Activated CD8-positive, alpha-beta memory T cell treated with anti-CD3 and anti-CD28 coated beads, Interleukin-2, amount 50 U/mL, for 24 hours (primary cell): ENCODE data around the gene PHLDA3.
"Not testable (repeated sequence)": the region's sequence is repeated elsewhere in the genome, so short reads cannot be mapped to it uniquely, and the experiment has no call there.

Experiments used
- DNase-seq: peaks from one replicate; pipeline ENCODE4 v3.0.0-alpha.2; 2020; ENCODE audit errors: extremely low read depth

Gene PHLDA3

DNA sequence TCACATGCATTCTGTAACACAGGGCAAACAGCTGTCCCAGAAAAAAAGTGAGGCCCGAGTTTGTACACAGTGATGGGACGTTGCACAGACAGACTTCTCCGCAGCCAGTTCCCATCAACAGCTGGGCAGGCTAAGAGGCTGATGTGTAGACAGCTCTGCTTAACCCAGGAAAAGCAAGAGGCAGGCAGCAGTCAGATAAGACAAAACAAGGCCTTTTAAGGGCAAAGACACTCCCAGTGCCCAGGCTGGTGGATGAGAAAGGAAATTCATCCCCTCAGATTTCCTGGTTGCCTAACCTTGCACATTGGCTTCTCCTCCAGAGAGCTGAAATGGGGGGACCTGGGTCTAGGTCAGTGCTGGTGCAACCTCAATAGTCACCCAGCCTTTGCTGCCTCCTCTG lies 17.2 kb upstream of the PHLDA3 start:
- no peak for DNase-seq

DNA sequence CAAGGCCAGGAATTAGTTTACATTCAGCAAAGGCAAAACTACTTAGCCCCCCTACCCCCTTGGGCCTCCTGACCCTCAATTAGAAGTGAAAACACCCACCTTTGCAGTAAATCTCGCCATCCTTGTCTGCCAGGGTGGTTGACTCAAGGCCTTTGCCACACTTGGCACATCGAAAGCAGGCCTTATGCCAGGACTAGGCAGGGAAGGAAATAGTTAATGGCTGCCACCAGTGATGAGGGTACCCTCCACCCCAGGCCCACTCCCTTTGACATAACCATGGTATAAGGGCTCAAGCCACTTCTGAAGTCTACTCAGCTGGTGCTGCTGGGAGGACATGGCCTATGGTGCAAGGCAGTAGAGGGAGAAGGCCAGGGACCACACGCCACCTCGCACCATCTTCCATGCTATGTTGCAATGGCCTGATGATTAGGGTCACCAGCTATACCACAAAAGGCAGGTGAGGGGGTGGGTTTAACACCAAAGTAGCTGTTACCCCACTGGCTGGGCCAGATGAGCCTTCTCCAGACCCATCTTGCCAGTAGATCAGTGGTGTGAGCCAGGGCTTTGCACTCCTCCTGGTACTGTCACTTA lies 16.3 kb upstream of the PHLDA3 start:
- no peak for DNase-seq

DNA sequence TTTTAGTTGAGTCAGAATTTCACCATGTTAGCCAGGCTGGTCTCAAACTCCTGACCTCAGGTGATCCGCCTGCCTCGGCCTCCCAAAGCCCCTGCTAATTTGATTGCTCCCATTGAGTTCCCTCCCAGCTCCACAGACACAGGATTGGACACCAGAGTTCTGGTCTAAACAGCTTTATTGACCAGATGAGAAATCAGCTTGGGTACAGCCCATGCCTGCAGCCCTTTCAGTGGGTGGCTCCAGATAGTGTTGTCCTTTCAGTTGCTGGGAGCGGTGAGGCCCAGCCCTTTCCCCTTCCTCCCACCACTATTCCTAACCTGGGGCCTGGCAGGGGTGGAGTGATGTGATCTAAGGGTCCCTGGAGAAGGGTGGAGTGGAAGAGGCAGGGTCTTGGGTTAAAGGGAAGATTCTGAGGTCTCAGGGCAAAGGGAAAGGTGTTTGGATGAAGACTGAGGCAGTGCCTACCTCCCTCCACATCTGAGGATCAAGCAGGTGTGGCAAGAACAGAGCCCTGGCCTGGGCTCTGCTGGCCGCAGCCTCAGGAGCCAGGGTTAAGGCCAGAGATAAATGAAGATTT lies 14.5 kb upstream of the PHLDA3 start:
- DNase-seq, result no peak

DNA sequence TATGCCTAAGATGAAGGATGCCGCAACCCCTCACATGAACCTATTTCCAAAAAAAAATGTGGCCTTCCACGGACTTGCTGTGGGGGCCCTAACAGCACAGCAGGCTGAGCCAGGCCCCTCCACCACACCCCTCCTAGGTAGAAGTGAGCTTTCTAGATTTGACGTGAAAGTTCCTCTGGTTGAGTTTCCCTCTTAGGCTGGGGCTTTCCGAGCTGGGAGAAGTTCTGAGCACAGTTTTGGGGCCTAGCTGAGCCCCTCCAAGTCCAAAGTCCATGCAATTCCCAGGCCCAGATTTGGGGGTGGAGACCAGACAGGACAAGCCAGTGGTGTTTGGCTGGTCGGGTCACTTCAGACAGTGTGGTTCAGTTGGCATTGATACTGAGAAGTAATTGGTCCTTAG lies 13.8 kb upstream of the PHLDA3 start:
- no peak for DNase-seq

DNA sequence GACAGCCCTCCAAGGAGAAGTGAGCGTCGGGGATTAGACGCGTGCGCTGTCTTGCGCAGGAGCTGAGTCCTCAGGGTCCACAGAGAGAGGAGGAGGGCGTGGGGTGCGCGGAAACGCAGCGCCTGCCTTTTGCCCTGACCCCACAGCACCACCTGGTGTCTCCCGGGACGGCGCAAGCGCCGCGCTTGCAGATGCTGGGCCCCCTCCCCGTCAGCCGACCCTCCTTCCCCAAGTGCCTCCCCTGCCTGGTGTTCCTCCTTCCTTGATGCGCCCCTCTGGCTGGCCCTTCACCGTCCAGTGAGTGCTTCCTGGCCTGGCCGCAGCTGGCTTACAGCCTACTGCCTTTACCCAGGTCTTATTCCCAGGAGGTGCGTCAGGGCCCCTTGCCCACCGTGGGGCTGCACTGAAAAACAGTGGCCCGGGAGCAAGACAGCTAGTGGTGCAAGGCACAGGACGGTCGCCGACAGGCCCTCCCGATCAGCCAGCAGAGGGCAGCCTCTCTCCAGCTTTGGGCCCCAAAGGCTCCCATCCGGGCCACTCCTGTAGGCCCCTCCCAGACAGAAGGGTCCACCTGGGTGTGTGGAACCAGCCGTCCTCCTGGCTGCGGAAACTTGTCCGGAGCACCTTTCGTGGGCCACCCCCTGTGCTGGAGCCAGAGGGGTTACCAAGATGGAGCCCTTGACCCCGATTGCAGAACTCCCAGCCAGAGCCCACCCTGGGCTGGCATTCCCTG lies 12.9 kb upstream of the PHLDA3 start:
- DNase-seq, result peak; percentile 62

DNA sequence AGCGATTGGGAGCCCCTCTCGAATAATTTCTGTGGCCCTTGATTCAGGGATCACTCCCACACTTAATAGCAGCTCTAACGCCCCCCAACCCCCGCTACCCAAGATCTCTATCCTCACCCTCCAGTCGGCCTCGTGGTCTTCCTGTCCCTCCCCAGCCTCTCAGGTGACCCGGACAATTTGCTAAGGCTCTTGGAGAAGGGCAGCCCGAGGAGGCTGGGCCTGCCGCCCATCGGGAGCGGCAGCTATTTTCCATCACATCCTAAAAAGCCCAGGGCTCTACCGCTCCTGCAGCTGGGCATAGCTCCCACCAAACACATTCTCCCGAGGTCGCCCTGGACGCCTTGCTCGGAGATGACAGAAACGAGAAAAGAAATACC lies 12.0 kb upstream of the PHLDA3 start:
- no peak for DNase-seq

DNA sequence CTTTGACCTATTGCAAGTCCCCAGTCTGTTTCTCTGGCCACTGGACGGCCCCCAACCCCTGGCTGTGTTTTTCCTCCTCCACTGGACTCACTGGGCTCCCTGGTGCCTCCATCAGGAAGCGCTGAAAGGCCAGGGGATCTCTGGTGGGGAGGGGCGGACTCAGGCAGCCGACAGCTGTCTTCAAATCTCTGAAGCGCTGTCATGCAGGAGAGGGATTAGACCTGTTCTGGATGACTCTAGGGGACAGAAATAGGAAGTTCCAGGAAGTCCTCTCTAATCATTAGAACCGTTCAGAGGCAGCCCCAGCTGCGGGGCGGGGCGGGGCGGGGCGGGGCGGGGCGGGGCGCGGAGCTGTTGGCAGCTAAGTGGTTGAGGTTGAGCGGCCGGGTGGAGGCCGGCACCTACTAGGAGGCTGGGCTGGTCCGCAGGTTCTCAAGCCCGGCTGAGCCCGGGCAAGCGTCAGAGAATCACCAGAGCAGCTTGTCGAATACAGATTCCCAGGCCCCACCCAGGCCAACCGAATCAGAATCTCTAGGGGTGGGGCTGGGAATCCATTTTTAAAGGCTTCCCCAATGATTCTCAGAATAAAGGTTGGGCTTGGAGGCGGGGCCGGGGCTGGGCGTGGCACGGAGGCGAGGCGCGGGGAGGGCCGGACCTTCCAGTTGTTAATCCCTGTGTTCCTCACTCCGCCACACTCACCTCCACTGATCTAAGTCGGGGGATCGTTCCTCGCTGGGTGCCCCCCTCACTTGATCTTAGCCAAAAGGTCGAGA lies 11.4 kb upstream of the PHLDA3 start:
- DNase-seq, result peak; percentile 38

DNA sequence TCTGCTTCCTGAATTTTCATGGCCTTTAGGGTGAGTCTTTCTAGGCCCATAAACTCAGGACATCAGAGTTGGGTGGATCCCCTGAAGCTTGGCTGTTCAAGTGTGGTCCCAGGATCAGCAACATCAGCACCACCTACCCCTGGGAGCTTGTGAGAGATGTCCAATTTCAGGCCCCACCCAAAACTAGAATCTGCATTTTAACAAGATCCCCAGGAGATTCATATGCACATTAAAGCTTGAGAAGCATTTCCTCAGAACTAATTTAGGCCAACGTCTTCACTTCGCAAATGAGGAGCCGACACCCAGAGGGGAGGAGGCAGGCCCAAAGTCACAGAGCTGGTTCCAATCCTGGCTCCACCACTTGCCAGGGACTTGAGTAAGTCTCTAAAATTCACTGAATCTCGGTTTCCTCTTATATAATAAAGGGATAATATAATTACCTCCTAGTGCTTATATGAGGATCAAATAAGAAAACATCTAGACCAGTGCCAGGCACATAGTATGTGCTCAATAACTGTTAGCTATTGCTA lies 10.3 kb upstream of the PHLDA3 start:
- DNase-seq, result no peak

DNA sequence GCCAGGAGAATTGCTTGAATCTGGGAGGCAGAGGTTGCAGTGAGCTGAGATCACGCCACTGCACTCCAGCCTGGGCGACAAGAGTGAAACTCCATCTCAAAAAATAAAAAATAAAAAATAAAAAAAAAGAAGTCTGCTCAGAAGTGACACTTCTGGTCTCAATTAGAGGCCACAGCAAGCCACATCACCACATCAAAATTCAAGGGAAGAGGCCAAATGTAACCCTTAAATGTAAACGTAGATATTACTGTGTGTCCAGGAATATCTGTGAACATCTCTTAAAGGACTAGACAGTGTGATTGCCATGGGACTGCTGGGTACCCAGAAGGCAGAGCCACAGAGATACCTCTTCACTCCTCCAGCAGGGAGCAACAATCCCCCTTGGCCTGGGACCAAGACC lies 9.7 kb upstream of the PHLDA3 start:
- not testable (repeated sequence) for DNase-seq

DNA sequence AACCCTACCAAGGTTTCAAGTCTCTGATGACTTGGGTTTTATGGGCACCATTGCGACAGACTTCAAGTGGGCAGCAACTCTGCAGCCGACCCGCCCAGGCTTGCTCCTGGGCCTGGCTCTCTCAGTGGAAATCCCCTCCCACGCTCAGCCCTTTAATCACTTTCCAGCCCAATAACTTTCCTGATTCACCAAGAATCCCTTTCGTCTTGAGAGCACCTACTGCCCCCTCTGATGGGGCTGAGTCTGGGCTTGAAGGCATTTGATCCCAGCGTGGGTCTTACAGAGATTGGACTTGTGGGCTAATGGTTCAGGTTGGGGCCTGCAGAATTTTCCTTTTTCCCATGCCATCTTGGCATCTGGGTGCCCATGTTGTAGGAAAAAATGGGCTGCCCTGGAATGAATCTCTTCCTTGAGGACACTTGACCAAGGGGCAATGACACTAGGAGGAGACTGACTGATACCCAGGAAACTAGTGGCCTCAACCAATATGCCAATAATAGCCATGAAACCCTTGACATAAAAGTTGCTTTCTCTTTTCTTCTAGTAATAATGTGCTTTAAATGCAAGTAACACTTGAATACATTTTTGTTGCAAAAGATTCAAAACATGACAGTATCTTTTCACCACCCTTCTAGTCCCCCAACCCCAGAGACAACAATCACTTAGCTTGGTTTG lies 7.8 kb upstream of the PHLDA3 start:
- DNase-seq, result no peak

DNA sequence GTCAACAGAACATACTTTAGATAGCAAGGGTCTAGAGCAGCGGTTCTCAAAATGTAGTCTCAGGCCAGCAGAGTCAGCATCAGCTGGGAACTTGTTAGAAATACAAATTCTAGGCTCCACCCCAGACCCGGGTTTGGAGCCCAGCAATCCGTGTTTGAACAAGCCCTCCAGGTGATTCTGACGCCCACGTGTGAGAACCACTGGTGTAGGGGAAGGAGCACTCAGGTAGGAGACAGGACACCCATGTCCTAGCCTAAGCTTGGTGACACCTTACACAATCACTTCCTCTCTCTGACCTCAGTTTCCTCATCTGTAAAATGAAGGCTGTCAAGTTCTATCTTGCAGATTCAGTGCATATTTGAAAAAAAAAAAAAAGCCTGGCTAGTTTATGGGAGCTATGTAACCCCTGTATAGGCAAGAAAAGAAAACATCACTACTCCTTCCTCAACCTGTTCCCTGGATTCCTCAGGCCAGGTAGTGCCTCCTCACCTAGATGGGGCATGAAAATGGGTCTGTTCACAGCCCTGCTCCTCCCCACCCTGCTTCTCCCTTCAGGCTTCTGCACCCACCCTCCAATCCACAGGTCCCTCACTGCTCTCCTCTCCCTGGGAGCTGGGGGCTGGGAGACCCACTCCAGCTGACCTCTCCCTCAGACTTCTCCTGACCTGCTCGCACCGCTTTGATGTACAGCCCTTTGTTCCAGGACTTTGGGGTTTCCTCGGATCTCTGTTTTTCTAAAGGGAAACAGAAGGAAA lies 7.1 kb upstream of the PHLDA3 start:
- no peak for DNase-seq

DNA sequence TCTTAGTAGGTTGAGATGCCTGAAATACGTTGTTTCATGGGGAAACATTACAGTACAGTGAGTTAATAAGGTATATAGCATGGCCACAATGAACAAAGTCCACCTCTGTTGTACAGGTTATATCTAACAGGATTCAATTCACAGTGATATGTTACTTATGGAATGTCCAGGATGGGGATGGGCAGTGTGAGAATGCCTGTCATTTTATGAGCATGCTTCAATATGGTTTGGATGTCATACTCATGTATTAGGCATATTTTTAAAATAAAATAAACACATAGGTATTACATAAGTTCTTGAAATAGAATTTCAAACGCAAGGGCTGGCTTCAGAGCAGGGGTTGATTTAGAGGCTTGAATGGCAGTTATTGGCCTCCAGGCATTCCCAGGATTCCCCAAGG lies 6.1 kb upstream of the PHLDA3 start:
- no peak for DNase-seq

DNA sequence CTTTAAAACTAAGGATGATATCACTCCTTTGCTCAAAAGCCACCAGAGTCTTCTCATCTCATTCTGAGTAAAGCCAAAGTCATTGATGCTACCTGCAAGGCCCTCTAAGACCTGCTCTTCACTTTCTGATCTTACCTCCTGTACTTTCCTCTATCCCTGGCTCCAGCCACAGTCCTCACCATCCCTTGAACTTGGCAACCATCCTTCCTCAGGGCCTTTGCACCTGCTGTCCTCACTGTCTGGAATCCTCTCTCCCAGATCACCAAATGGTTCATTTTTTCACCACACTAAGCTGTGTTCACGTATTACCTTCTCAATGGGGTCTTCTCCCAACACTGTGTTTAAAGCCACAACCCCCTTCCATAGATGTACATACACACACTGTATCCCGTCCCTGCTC lies 4.3 kb upstream of the PHLDA3 start:
- DNase-seq, result no peak

DNA sequence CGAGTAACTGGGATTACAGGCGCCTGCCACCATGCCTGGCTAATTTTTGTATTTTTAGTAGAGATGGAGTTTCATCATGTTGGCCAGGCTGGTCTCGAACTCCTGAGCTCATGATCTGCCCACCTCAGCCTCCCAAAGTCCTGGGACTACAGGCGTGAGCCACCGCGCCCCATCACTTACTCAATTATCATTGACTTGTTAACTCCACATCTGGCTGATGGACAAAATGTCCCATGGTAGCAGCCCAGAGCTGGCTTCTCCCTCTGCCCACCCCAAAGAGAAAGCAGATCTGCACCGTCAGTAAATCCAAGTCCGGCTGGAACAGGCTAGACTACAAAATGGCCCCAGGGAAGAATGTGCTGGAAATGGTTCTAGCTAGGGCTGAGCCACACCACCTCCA lies 3.3 kb upstream of the PHLDA3 start:
- DNase-seq, result not testable (repeated sequence)

DNA sequence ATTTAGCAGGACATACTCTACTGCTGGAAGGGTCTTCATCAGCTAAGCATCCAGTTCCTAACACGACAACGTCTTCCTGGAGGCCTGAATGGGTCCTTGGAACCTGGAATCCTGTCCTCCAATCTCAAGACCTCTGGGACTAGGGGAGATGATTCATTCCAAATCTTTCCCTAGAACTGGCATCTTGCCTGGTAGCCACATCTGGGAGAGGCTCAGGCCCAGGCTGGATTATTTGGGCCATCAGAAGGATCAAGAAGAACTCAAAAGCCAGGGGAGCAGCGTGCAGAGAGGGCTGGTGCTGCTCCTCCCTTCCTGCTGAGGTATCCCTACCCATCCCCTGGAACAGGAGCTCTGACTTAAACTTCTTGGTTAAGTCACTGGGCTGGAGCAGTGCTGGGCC lies 2.8 kb upstream of the PHLDA3 start:
- no peak for DNase-seq

DNA sequence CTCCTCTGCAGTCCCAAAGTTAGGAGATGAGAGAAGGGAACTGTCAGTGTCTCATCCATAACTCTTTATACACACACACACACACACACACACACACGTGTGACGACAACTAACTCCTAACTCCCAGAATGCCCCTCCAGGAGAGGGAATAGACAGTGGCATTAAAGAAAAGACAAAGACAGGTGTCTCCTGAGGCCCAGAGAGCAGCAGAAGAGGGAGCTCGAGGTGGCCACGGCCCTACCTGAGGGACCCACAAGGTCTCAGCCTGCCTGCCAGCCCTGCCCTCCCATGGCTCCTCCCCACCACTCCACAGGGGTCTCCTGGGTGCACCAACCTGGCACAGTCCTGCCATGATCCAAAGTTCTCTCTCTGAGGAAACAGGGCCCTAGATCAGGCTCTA lies 1.6 kb upstream of the PHLDA3 start:
- no peak for DNase-seq

DNA sequence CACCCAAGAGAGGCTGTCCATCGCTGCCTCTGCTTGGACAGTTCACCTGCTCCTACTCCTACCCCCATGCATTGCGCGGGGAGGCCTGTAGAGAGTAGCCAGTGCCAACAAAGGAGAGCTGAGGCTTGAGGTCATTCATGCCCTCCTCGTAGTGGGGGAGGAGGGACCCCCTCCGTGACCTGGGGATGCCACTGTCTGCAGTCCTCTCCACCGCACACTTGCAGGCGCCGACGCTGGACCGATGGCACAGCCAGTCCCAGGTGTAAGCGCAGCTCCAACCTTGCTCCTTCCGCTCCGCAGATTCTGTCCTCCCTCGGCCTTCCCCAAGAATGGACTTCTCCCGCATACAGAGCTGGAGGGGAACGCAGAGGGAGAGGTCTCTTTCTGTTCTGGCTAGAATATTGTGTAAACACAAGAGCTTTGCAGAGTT lies 672 bp upstream of the PHLDA3 start:
- DNase-seq, result no peak

DNA sequence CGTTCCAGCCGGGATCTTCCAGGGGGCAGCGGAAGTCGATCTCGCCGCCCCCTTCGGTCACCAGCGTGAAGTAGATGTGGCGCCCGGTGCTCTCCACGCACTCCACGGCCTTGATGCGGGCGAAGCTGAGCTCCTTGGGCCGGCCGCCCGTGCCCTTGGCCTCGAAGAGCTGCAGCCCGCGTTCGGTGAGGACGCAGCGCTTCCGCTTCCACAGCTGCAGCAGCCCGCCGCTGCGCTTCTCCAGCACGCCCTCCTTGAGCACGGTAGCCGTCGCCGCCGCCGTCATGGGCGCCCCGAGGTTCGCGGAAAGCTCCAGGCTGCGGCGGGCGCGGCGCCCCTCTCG lies 516 bp downstream of the PHLDA3 start:
- DNase-seq, result no peak

DNA sequence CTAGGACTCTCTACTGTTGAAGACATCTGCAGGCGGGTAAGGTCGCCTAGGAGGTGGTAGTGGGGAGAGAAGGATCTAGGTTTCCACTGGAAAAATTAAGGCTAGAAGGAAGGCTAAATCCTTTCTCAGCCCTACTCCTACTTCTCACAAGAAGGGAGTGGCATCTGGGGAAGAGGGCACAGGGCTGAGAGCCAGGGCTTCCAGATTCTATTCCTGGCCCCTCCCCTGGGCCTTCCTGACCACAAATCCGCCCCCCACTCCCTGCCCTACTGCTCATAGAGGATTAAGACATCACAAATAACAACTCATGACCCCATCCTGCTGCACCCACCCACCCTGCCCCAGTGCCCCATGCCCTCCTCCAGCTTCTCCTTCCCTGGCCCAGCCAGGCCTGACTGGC lies 2.5 kb downstream of the PHLDA3 start:
- no peak for DNase-seq

DNA sequence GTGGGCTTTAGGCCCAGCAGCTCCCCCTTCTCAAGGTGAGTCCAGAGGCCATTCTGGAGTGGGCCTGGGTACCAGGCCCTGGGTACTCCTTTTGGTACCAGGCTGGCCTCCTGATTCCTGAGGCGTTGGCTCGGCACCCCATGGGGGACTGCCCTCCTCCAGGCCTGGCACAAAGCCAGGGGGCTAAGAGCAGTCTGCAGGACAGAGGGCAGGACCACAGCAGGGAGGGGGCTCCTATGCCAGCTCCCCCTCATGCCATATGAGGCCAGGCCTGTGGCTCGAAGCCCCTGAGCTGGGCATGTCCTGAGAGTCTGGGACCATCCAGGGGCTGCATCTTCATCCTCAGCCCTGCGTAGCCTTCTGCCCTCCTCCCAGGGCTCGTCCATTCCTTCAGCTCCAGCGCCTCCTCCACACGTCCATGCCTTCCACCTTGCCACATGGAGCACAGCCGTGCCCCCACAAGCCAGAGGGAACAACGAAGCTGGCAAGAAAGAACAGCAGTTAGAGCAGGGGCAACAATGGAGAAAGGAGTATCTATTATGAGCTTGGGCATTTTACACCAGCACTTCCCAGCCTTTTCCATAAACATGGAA lies 3.2 kb downstream of the PHLDA3 start:
- no peak for DNase-seq

DNA sequence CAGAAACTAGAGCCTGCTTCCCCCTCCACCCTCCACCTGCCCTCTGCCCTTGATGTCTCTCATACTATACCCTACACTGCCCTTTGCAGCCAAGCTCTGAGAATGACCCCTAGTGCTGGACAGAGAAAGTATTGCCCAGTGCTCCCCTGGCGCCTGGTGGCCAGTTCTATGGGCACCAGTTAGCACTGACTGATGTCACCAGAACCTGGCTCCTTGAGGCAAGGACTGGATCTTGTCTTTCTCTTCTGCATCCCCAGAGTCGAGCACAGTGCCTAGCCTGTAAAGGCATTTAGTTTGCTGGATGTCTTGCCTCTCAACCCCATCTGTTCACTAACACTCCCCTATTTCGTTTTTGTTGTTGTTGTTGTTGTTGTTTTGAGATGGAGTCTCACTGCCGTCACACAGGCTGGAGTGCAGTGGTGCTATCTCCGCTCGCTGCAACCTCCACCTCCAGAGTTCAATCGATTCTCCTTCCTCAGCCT lies 5.9 kb downstream of the PHLDA3 start:
- DNase-seq, result no peak
